H1 (cell line): ENCODE results near the gene MMP17. TPM values are rescaled to one million over a fixed set of nuclear protein-coding genes. Genes with fewer than 3 reads are reported as not detected.
A peak's percentile ranks its signal among the peaks of the same experiment; 100 is the strongest.

Source experiments
- CTCF ChIA-PET: fragments of 300-600 bp; sonication (Branson Sonifier 250); formaldehyde crosslinking; loops from one replicate; lab custom pipeline; 2021; ENCODE audit not compliant: partially characterized antibody; lab: Charles Lee
- POLR2A ChIA-PET: fragments of 300-600 bp; sonication (Branson Sonifier 250); formaldehyde crosslinking; loops from one replicate; lab custom pipeline; 2021; ENCODE audit warnings: inconsistent platforms; ENCODE audit not compliant: partially characterized antibody; lab: Charles Lee
- DNase-seq, 2 experiments: peaks; one replicate each; pipeline versions ENCODE4 v3.0.0 to v3.0.0-alpha.2; 2010 to 2022; ENCODE audit warnings: low spot score in 2 of 2, low read depth in 1 of 2, mixed read lengths in 1 of 2
- FAIRE-seq: peaks from 2 replicates; lab custom pipeline; 2011; peaks lifted over from hg19 to GRCh38; lab: Jason Lieb, UNC
- H2AFZ ChIP-seq: 2 replicates; pipeline ENCODE4 v1.8.1; 2012; ENCODE audit warnings: low read length, inconsistent platforms
- H2AK5ac ChIP-seq: 2 replicates; pipeline ENCODE4 v1.6.1; 2013; ENCODE audit warnings: low read depth, low read length
- H2BK120ac ChIP-seq: replicated peaks from 2 replicates; pipeline ENCODE3; 2013; ENCODE audit warnings: low read depth, low read length, inconsistent platforms
- H2BK12ac ChIP-seq: 2 replicates; pipeline ENCODE4 v1.6.1; 2013; ENCODE audit warnings: low read depth, low read length
- H2BK15ac ChIP-seq: 2 replicates; pipeline ENCODE4 v1.6.1; 2013; ENCODE audit warnings: low read length
- H2BK20ac ChIP-seq: 2 replicates; pipeline ENCODE4 v1.6.1; 2013; ENCODE audit warnings: low read length
- H2BK5ac ChIP-seq: 2 replicates; pipeline ENCODE4 v1.6.1; 2013; ENCODE audit warnings: low read depth, low read length
- H3K14ac ChIP-seq: 2 replicates; pipeline ENCODE4 v1.6.1; 2013; ENCODE audit warnings: inconsistent platforms; ENCODE audit not compliant: insufficient read length
- H3K18ac ChIP-seq: 2 replicates; pipeline ENCODE4 v1.6.1; 2013; ENCODE audit warnings: low read length; ENCODE audit errors: extremely low read depth
- H3K23ac ChIP-seq: 2 replicates; pipeline ENCODE4 v1.6.1; 2013; ENCODE audit warnings: inconsistent platforms; ENCODE audit not compliant: insufficient read length
- H3K23me2 ChIP-seq: 2 replicates; pipeline ENCODE4 v1.6.1; 2013; ENCODE audit warnings: low read depth, low read length
- H3K27ac ChIP-seq: 2 replicates; pipeline ENCODE4 v1.6.1; 2011; ENCODE audit warnings: low read depth, low read length, inconsistent platforms
- H3K27me3 ChIP-seq, 4 experiments: replicated peaks in 1 of 4; 1 replicate in 1 of 4; 2 replicates in 3 of 4; pipeline versions ENCODE4 v1.6.1 to v1.8.1; 2011 to 2013; ENCODE audit warnings: low read length in 3 of 4, mild to moderate bottlenecking in 3 of 4, inconsistent platforms in 2 of 4, mixed read lengths in 2 of 4, moderate library complexity in 1 of 4; ENCODE audit not compliant: control insufficient read depth in 3 of 4, insufficient read depth in 3 of 4; ENCODE audit errors: extremely low read depth in 1 of 4
- H3K36me3 ChIP-seq, 4 experiments: 2 replicates each; pipeline versions ENCODE4 v1.6.1 to v1.8.1; 2011 to 2013; ENCODE audit warnings: mild to moderate bottlenecking in 4 of 4, low read length in 3 of 4, moderate library complexity in 2 of 4, control low read depth in 1 of 4, inconsistent platforms in 1 of 4; ENCODE audit not compliant: insufficient read depth in 4 of 4, control insufficient read depth in 2 of 4
- H3K4ac ChIP-seq: replicated peaks from 2 replicates; pipeline ENCODE3; 2013; ENCODE audit warnings: low read length, low read depth, mixed read lengths, inconsistent platforms; ENCODE audit not compliant: insufficient read length
- H3K4me1 ChIP-seq, 4 experiments: replicated peaks in 1 of 4; 1 replicate in 1 of 4; 2 replicates in 3 of 4; pipeline versions ENCODE4 v1.6.1 to v1.8.1; 2011 to 2013; ENCODE audit warnings: low read length in 3 of 4, inconsistent platforms in 2 of 4, mixed read lengths in 1 of 4; ENCODE audit not compliant: insufficient read depth in 4 of 4, control insufficient read depth in 3 of 4
- H3K4me2 ChIP-seq, 2 experiments: 2 replicates each; pipeline versions ENCODE4 v1.6.1 to v1.8.1; 2011 to 2013; ENCODE audit warnings: low read depth in 2 of 2, low read length in 2 of 2, control low read depth in 1 of 2, inconsistent platforms in 1 of 2, mild to moderate bottlenecking in 1 of 2; ENCODE audit not compliant: insufficient read depth in 1 of 2
- H3K4me3 ChIP-seq, 4 experiments: fragments of 200-600, 300-600 bp in 1 of 4; sonication (generic), shearing (Covaris generic), sonication (Bioruptor Twin) in 1 of 4; 2 replicates each; pipeline versions ENCODE4 v1.5.1 to v1.8.1; 2011 to 2016; ENCODE audit warnings: low read length in 4 of 4, low read depth in 3 of 4, control low read depth in 2 of 4, inconsistent platforms in 2 of 4, mild to moderate bottlenecking in 2 of 4, mixed read lengths in 1 of 4, moderate library complexity in 1 of 4; ENCODE audit not compliant: insufficient read depth in 2 of 4; ENCODE audit errors: extremely low read depth in 1 of 4
- H3K56ac ChIP-seq: replicated peaks from 2 replicates; pipeline ENCODE3; 2013; ENCODE audit warnings: low read depth, mild to moderate bottlenecking, mixed read lengths, low read length, inconsistent platforms; ENCODE audit not compliant: insufficient read length
- H3K79me1 ChIP-seq: 2 replicates; pipeline ENCODE4 v1.6.1; 2013; ENCODE audit warnings: low read depth, low read length, control low read depth
- H3K79me2 ChIP-seq, 2 experiments: 2 replicates each; pipeline versions ENCODE4 v1.6.1 to v1.8.1; 2012 to 2013; ENCODE audit warnings: low read length in 2 of 2, mild to moderate bottlenecking in 2 of 2, inconsistent platforms in 1 of 2; ENCODE audit not compliant: insufficient read depth in 2 of 2, control insufficient read depth in 1 of 2
- H3K9ac ChIP-seq, 4 experiments: replicated peaks in 1 of 4; 1 replicate in 1 of 4; 2 replicates in 3 of 4; pipeline versions ENCODE4 v1.6.1 to v1.8.1; 2011 to 2013; ENCODE audit warnings: low read depth in 3 of 4, low read length in 3 of 4, control low read depth in 2 of 4, mild to moderate bottlenecking in 2 of 4, moderate library complexity in 2 of 4, inconsistent platforms in 1 of 4; ENCODE audit errors: extremely low read depth in 1 of 4
- H3K9me3 ChIP-seq, 2 experiments: 2 replicates each; pipeline versions ENCODE4 v1.6.1 to v1.8.1; 2012 to 2013; ENCODE audit warnings: mild to moderate bottlenecking in 2 of 2, moderate library complexity in 2 of 2, control low read depth in 1 of 2, inconsistent platforms in 1 of 2, low read depth in 1 of 2, low read length in 1 of 2, mixed read lengths in 1 of 2; ENCODE audit not compliant: insufficient read depth in 2 of 2
- H4K20me1 ChIP-seq, 2 experiments: replicated peaks in 1 of 2; 2 replicates each; pipeline versions ENCODE3 to v1.8.1; 2011 to 2013; ENCODE audit warnings: inconsistent platforms in 2 of 2, low read length in 2 of 2, mild to moderate bottlenecking in 1 of 2; ENCODE audit not compliant: insufficient read depth in 2 of 2, control insufficient read depth in 1 of 2
- H4K5ac ChIP-seq: 2 replicates; pipeline ENCODE4 v1.6.1; 2013; ENCODE audit warnings: low read length, low read depth, mixed read lengths, inconsistent platforms; ENCODE audit not compliant: insufficient read length
- H4K8ac ChIP-seq: 2 replicates; pipeline ENCODE4 v1.8.0; 2013; ENCODE audit warnings: mild to moderate bottlenecking, moderate library complexity, low read length, inconsistent platforms; ENCODE audit not compliant: insufficient read depth; ENCODE audit errors: extremely low read depth
- H4K91ac ChIP-seq: replicated peaks from 2 replicates; pipeline ENCODE3; 2013; ENCODE audit warnings: low read length, mixed read lengths, inconsistent platforms; ENCODE audit not compliant: insufficient read length
- ASH2L ChIP-seq: fragments of 200-600, 300-600 bp; sonication (generic); IDR thresholded peaks from one replicate; pipeline ENCODE4 v1.7.1; 2017; ENCODE audit warnings: low read length
- CBX8 ChIP-seq: fragments of 300-800, 300-1000 bp; sonication (generic); IDR thresholded peaks from 2 replicates; pipeline ENCODE4 v1.7.1; 2016; ENCODE audit warnings: low read depth, low read length, borderline replicate concordance
- KDM4A ChIP-seq: IDR thresholded peaks from one replicate; pipeline ENCODE4 v1.7.1; 2012; ENCODE audit warnings: low read depth, mild to moderate bottlenecking, moderate library complexity, low read length, inconsistent platforms; ENCODE audit not compliant: severe bottlenecking
- POLR2A ChIP-seq, 2 experiments: IDR thresholded peaks; 1 replicate in 1 of 2; 2 replicates in 1 of 2; pipeline ENCODE4 v1.6.1; 2011; ENCODE audit warnings: low read depth in 2 of 2, low read length in 2 of 2, mild to moderate bottlenecking in 2 of 2; ENCODE audit errors: control extremely low read depth in 1 of 2
- RAD21 ChIP-seq, 2 experiments: IDR thresholded peaks in 1 of 2; conservative IDR thresholded peaks in 1 of 2; 2 replicates each; pipeline ENCODE4 v1.6.1; 2011; ENCODE audit warnings: low read depth in 2 of 2, low read length in 2 of 2, improper control_type of control experiment in 1 of 2, inconsistent platforms in 1 of 2, mild to moderate bottlenecking in 1 of 2, moderate library complexity in 1 of 2
- RBBP5 ChIP-seq: IDR thresholded peaks from 2 replicates; pipeline ENCODE4 v1.7.1; 2012; ENCODE audit warnings: low read depth, mild to moderate bottlenecking, inconsistent platforms, low read length, moderate library complexity, borderline replicate concordance
- SP4 ChIP-seq: IDR thresholded peaks from 2 replicates; pipeline ENCODE4 v1.6.1; 2012; ENCODE audit warnings: low read length, inconsistent platforms
- WGBS, 2 experiments: shearing (Covaris generic) in 1 of 2; methylation state at CpG; one replicate each; pipeline versions ENCODE4 v1.1.6 to v1.1.7; 2013 to 2015; ENCODE audit warnings: low lambda C conversion rate in 2 of 2, mixed read lengths in 2 of 2, inconsistent platforms in 1 of 2, low coverage in 1 of 2, missing lambda C conversion rate in 1 of 2; ENCODE audit not compliant: insufficient replicate concordance in 2 of 2, insufficient coverage in 1 of 2, insufficient read length in 1 of 2; ENCODE audit errors: extremely low coverage in 1 of 2, missing lambda C conversion rate in 1 of 2; 5-methylcytosine and 5-hydroxymethylcytosine counted together
- polyA plus RNA-seq, 7 experiments: library from polyadenylated mRNA; depleted of rRNA in 3 of 7; stranded (reverse) in 5 of 7; unstranded in 2 of 7; fragments of >200 nt in 5 of 7; fragments of 200-250 nt in 2 of 7; gene quantifications; 1 replicate in 5 of 7; 2 replicates in 1 of 7; 4 replicates in 1 of 7; pipeline versions ENCODE4 v1.2.1 to v1.2.3, GENCODE V29; 2011 to 2013; ENCODE audit warnings: missing spikeins in 2 of 7, mixed read lengths in 2 of 7
- total RNA-seq: library from RNA; stranded (reverse); fragmentation: NEBNext Ultra II Directional; extraction: Animal tissue kit (Norgen Biotek cat#: 25700); gene quantifications from 2 replicates; pipeline ENCODE4 v1.2.1, GENCODE V29; 2021
- TF ChIP-seq, protein P1 (sequence below), 3 experiments: IDR thresholded peaks; 1 replicate in 2 of 3; 2 replicates in 1 of 3; pipeline versions ENCODE4 v1.5.1 to v1.6.1; 2011; ENCODE audit warnings: low read length in 3 of 3, mild to moderate bottlenecking in 3 of 3, inconsistent platforms in 2 of 3, low read depth in 1 of 3, moderate library complexity in 1 of 3; ENCODE audit not compliant: insufficient read depth in 1 of 3; ENCODE audit errors: control extremely low read depth in 1 of 3

MMP17 gene
- total and polyA plus RNA-seq, 2 of the 8 experiments (the other 6 are each of a cell fraction or from before 2014, with no cell fraction given) = 41.3 to 53.8 TPM

GRCh38 chr12:131830335-131830913 lies 2.2 kb downstream of the MMP17 start:
- no peaks in the 10 kb centered on the region for H3K9me3 ChIP-seq
- H3K4ac ChIP-seq = no peak overlapping the region
- H4K20me1 ChIP-seq = peaks cover 5 to 24% of the 10 kb centered on the region in 2 experiments
- H4K91ac ChIP-seq = no peak overlapping the region
- H3K23ac ChIP-seq = no peak overlapping the region
- peak overlapping the region; percentile 83 for H4K8ac ChIP-seq
- H3K14ac ChIP-seq = no peak overlapping the region
- peak overlapping the region; percentile 57 to 92 for H3K4me2 ChIP-seq
- DNase-seq = peak in 1 of 2 experiments; percentile 77
- POLR2A ChIA-PET = interaction anchor here (1.0 to 1.5 kb wide), 8 partner anchors 10 to 119 kb away, joined by 3 to 4 read pairs (median 3); partner anchors contain the start of gene SFSWAP
- no peak for FAIRE-seq
- peak overlapping the region; percentile 43 to 68 (median 58) for H3K4me3 ChIP-seq
- H3K4me1 ChIP-seq = peaks cover 0 to 25% (median 15%) of the 10 kb centered on the region in 4 experiments; a peak in 6 of 7 replicates
- H2BK5ac ChIP-seq = peak overlapping the region; percentile 60; the same call in 1 of the 2 replicates
- peak overlapping the region; percentile 48; the same call in 1 of the 2 replicates for H3K18ac ChIP-seq
- WGBS, 2 experiments = 1% methylated on average over 32 of the region's 50 CpGs; no CpG with 5 or more reads in 1 of the 2 experiments
- no peak overlapping the region for H2BK120ac ChIP-seq
- no peaks in the 10 kb centered on the region; a peak in 1 of 8 replicates for H3K36me3 ChIP-seq
- no peak overlapping the region for H2AFZ ChIP-seq
- peaks cover 0 to 30% of the 10 kb centered on the region in 2 experiments; a peak in 1 of 4 replicates for H3K79me2 ChIP-seq
- H2BK20ac ChIP-seq = no peak overlapping the region
- H2BK12ac ChIP-seq = no peak overlapping the region
- H3K27me3 ChIP-seq = peaks cover 2 to 17% (median 13%) of the 10 kb centered on the region in 4 experiments; a peak in 6 of 7 replicates
- H3K56ac ChIP-seq = no peak overlapping the region
- CTCF ChIA-PET = interaction anchor here (0.9 to 1.3 kb wide), 5 partner anchors 14 to 714 kb away, joined by 3 to 4 read pairs (median 3); no protein-coding TSS in a partner anchor
- H3K79me1 ChIP-seq = peaks cover 2% of the 10 kb centered on the region; the same call in 1 of the 2 replicates
- no peak overlapping the region for H2BK15ac ChIP-seq
- H3K27ac ChIP-seq = no peak overlapping the region
- peak overlapping the region; percentile 38 for H4K5ac ChIP-seq
- no peak overlapping the region for H2AK5ac ChIP-seq
- H3K9ac ChIP-seq = peak overlapping the region in 1 of 4 experiments; percentile 13; a peak in 3 of 7 replicates
- peaks cover 16% of the 10 kb centered on the region; the same call in 1 of the 2 replicates for H3K23me2 ChIP-seq
- peak in 1 of 2 experiments; percentile 41; a peak in 1 of 3 replicates for TF ChIP-seq POLR2A (IDR thresholded peaks at IDR 0.05; ENCODE audit: control extremely low read depth in 1 of 2, low read depth in 2 of 2, low read length in 2 of 2)
- no peak for TF ChIP-seq SP4
- peak; percentile 78 for TF ChIP-seq RBBP5
- TF ChIP-seq ASH2L = peak; percentile 15
- TF ChIP-seq, protein P1, sequence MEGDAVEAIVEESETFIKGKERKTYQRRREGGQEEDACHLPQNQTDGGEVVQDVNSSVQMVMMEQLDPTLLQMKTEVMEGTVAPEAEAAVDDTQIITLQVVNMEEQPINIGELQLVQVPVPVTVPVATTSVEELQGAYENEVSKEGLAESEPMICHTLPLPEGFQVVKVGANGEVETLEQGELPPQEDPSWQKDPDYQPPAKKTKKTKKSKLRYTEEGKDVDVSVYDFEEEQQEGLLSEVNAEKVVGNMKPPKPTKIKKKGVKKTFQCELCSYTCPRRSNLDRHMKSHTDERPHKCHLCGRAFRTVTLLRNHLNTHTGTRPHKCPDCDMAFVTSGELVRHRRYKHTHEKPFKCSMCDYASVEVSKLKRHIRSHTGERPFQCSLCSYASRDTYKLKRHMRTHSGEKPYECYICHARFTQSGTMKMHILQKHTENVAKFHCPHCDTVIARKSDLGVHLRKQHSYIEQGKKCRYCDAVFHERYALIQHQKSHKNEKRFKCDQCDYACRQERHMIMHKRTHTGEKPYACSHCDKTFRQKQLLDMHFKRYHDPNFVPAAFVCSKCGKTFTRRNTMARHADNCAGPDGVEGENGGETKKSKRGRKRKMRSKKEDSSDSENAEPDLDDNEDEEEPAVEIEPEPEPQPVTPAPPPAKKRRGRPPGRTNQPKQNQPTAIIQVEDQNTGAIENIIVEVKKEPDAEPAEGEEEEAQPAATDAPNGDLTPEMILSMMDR (IDR thresholded peaks at IDR 0.05; ENCODE audit: control extremely low read depth in 1 of 3, insufficient read depth in 1 of 3, low read depth in 1 of 3, low read length in 3 of 3) = peak in 2 of 3 experiments; percentile 31 to 53; a peak in 3 of 4 replicates
- peak; percentile 65 to 75 for TF ChIP-seq RAD21 (IDR thresholded peaks at IDR 0.05 in 1 of 2, conservative IDR thresholded peaks at IDR 0.05 in 1 of 2; ENCODE audit: low read depth in 2 of 2, low read length in 2 of 2)
- TF ChIP-seq KDM4A = peak; percentile 60
- no peak for TF ChIP-seq CBX8
